ENCODE data around the gene SARM1.
"Not testable (repeated sequence)": the region's sequence is repeated elsewhere in the genome, so short reads cannot be mapped to it uniquely, and the experiment has no call there.

SARM1 gene

GRCh38 chr17:28371245-28372202, at the start of gene SARM1:
SARM1 (plus strand) TSS chr17:28371694; CDS start chr17:28372033, 339 bp downstream.
- DNase-seq (ENCODE audit: low read depth, low spot score) = no peak

DNA sequence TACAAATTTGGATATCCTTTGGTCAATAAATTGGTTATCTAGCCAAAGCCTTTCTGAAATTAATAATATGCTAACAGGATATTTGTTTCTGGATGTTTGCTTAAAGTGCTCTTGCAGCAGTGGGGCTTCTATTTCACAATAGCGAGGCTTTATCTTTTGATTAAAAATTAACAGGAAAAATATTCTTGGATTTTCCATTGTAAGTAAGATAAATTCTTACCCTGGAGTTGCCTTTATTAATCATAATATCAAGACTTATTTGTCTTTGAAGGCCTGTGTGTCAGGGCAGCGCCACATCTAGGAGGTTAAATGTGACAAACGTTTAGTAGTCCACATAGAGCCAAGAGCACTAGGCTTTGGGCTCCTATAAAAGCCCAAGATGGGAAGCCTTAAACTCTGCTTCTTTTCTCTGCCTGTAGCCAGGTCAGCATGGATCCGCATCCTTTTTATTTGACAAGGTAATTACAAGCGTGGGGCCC, 47.2 kb upstream of the SARM1 start:
- no peak for DNase-seq (ENCODE audit: low read depth, low spot score)

GRCh38 chr17:28324781-28325180, 46.7 kb upstream of the SARM1 start:
- no peak for DNase-seq (ENCODE audit: low read depth, low spot score)

GRCh38 chr17:28325211-28325610, 46.3 kb upstream of the SARM1 start:
- no peak for DNase-seq (ENCODE audit: low read depth, low spot score)

- DNase-seq (ENCODE audit: low read depth, low spot score) = no peak
Measured at GRCh38 chr17:28326114-28326513, 45.4 kb upstream of the SARM1 start.

- DNase-seq (ENCODE audit: low read depth, low spot score) = no peak
Measured at GRCh38 chr17:28327031-28327607, 44.4 kb upstream of the SARM1 start.

- no peak for DNase-seq (ENCODE audit: low read depth, low spot score)
Measured at GRCh38 chr17:28327709-28328108, 43.8 kb upstream of the SARM1 start.

DNA sequence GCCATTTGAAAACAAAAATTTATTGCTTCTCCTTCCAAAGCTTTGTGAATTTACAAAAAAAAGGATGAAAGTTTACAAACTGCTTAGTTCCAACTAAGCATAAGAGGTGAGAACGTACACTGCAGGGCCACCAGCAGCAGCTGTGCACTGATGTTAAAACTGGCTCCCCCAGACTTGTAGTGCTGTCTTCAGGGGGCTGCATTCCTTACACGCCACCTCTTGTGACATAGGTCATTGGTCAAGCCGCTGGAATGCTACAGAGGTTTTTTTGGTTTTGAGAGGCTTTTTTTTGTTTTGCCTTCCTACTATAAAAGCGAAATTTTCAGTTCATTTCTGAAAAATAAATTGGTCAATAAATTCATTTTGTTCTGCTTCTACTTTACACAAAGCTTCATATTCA, 43.2 kb upstream of the SARM1 start:
- DNase-seq (ENCODE audit: low read depth, low spot score) = no peak

- no peak for DNase-seq (ENCODE audit: low read depth, low spot score)
Measured at GRCh38 chr17:28330671-28331070, 40.8 kb upstream of the SARM1 start.

GRCh38 chr17:28331891-28332420, 39.5 kb upstream of the SARM1 start:
- DNase-seq (ENCODE audit: low read depth, low spot score) = no peak

GRCh38 chr17:28333083-28333746, 38.3 kb upstream of the SARM1 start:
- no peak for DNase-seq (ENCODE audit: low read depth, low spot score)

- no peak for DNase-seq (ENCODE audit: low read depth, low spot score)
Measured at GRCh38 chr17:28334171-28334570, 37.3 kb upstream of the SARM1 start.

DNA sequence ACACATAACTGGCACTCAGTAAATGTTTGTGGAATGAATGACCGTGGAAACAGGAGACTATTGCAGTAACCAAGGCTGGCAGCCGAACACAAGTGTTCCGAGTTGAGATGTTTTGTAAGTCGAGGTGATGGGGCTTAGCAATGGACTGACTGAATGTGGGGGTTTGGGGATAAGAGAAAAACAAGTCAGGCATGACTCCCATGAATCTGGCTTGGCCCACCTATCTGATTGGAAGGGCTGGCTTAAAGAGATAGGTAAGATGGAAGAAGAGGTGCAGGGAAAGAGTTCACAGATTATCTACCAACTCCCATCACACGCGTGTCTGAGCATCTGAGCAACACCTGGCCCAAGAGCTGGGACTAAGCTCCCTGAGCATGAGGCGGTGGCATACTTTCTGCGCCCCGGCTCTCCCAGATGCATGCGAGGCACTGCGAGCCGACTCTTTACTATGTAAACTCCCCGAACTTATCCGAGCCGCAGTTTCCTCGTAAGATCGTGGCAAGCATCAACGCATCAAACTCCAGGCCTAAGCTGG, 36.8 kb upstream of the SARM1 start:
- DNase-seq (ENCODE audit: low read depth, low spot score) = no peak

- peak; percentile 99 for DNase-seq (ENCODE audit: low read depth, low spot score)
Measured at GRCh38 chr17:28335201-28335958, 36.1 kb upstream of the SARM1 start, which contains the start of the genes IFT20 and TNFAIP1. IFT20 (minus strand) TSS chr17:28335472; CDS start chr17:28331985, 3,487 bp downstream. TNFAIP1 (plus strand) TSS chr17:28335761; CDS start chr17:28339522, 3,761 bp downstream.

- DNase-seq (ENCODE audit: low read depth, low spot score) = peak; percentile 54
Measured at GRCh38 chr17:28335959-28336871, 35.3 kb upstream of the SARM1 start.

DNA sequence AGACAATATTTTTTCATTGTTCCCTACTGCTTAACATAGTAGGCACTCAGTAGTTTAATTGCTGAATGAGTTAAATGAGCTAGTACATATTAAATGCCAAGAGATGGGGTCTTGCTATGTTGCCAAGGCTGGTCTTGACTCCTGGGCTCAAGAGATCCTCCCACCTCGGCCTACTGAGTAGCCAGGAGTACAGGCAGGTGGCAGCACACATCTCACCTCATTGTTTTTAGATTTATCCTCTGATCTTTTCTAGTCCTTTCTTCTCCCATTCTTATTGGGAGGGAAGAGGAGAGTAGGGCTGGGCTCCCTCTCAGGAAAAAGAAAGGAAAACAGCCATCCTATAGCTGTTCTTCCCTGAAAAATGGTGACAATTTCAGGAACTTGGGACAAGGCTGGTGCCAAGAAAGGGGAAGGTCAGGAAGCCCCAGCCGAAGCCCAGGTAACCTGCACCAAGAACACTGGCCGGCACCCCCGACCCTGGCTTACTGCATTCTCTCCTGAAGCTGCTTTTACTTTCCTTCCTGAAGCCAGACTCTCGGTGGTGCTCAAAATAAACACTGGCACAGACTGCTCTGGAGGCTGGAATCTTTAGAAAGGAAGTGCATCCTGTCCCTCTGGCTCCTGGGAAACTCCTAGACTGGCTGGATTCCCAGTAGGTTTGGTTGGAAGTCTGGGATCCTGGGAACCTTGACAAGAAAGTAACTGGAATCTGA, 33.3 kb upstream of the SARM1 start:
- no peak for DNase-seq (ENCODE audit: low read depth, low spot score)

GRCh38 chr17:28338769-28339212, 32.7 kb upstream of the SARM1 start:
- DNase-seq (ENCODE audit: low read depth, low spot score) = not testable (repeated sequence)

DNA sequence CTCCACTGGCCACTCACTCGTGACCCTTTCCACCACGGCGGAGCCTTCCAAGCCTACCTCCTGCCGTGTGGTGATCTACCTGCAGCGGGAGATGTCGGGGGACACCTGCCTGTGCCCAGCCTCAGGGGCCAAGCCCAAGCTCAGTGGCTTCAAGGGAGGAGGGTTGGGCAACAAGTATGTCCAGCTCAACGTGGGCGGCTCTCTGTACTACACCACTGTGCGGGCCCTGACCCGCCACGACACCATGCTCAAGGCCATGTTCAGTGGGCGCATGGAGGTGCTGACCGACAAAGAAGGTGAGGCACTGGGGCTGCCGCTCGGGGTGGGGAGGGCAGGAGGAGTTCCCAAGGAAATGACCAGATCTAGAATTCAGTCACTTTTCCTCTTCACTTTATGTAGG, 32.1 kb upstream of the SARM1 start:
- no peak for DNase-seq (ENCODE audit: low read depth, low spot score)

- DNase-seq (ENCODE audit: low read depth, low spot score) = no peak
Measured at GRCh38 chr17:28340374-28340773, 31.1 kb upstream of the SARM1 start.

All from iPS DF 19.7 (cell line).